Prostate gland (tissue), 2 donors: Measurements from ENCODE around the gene CLDN6.
"Not testable (repeated sequence)": the region's sequence is repeated elsewhere in the genome, so short reads cannot be mapped to it uniquely, and the experiment has no call there.

Experiments
- CTCF ChIP-seq, 4 experiments: fragments of 200-600 bp in 2 of 4; fragments of 450-650 bp in 2 of 4; sonication (generic) in 2 of 4; IDR thresholded peaks; 1 replicate in 3 of 4; 2 replicates in 1 of 4; pipeline ENCODE4 v1.5.1; 2016 to 2019; ENCODE audit warnings: antibody characterized with exemption in 4 of 4, mild to moderate bottlenecking in 2 of 4, moderate library complexity in 2 of 4
- POLR2A ChIP-seq: fragments of 450-650 bp; IDR thresholded peaks from one replicate; pipeline ENCODE4 v1.6.1; 2016; ENCODE audit warnings: antibody characterized with exemption, mild to moderate bottlenecking

DNA sequence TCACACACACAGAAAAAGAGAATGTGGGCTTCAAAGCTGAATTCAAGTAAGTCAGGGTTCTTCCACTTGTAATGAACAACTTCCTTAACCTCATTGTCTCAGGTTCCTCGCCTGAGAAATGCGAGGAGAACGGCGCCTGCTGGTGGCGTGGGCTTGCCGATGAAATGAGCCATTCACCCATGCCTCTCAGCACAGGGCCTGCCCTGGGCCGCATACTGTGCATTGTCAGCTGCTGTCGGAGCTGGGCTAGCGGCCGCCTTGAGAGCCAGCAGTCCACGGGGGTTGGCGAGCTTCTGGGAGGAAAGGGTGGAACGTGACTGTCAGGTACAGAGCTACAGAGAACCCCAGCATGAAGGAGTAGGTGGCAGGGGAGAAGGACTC lies 35.3 kb upstream of the CLDN6 start:
- TF ChIP-seq CTCF (IDR thresholded peaks at IDR 0.05); POLR2A: not testable (repeated sequence)
